K562 (cell line): ENCODE data around the gene ERC2. TPM values are rescaled to one million over a fixed set of nuclear protein-coding genes. Genes with fewer than 3 reads are reported as not detected.

ENCODE experiments used
- ATAC-seq: fragments of 200-7000 bp; cut with Tn5 transposase; 3 replicates; pipeline ENCODE4 v1.9.1; 2020; ENCODE audit warnings: moderate library complexity
- BruUV-seq: library from RNA; stranded (reverse); fragments of 400-500 nt; replicated peaks from 2 replicates; lab custom pipeline; 2021; lab: Mats Ljungman, UMichigan
- CTCF ChIA-PET: fragments of 300-600 bp; formaldehyde crosslinking; extraction: SDS; loops from one replicate; lab custom pipeline; 2021; ENCODE audit warnings: low intra/inter-chr PET ratio; lab: Yijun Ruan, JAX
- POLR2A ChIA-PET: fragments of 300-600, 350-650 bp; sonication (Branson Sonifier 250); formaldehyde crosslinking; extraction: SDS; loops from one replicate; lab custom pipeline; 2021; ENCODE audit warnings: antibody characterized with exemption, inconsistent platforms; lab: Yijun Ruan, JAX
- DNase-seq, 4 experiments: peaks; one replicate each; pipeline versions ENCODE4 v3.0.0 to v3.0.0-alpha.2; 2011 to 2018; ENCODE audit warnings: low spot score in 3 of 4, mixed read lengths in 3 of 4; ENCODE audit errors: extremely low read depth in 1 of 4
- FAIRE-seq: peaks from 2 replicates; lab custom pipeline; 2011; peaks lifted over from hg19 to GRCh38; lab: Jason Lieb, UNC
- H2AFZ ChIP-seq: 2 replicates; pipeline ENCODE4 v1.6.0; 2011; ENCODE audit warnings: low read depth, low read length, control low read depth, inconsistent platforms
- H3K27ac ChIP-seq: fragments of 200-600 bp; 3 replicates; pipeline ENCODE4 v1.8.0; 2011; ENCODE audit warnings: low read depth, mild to moderate bottlenecking, control low read depth, inconsistent platforms, low read length, moderate library complexity, mixed read lengths; ENCODE audit errors: extremely low read depth
- H3K27me3 ChIP-seq, 2 experiments: fragments of 300-600 bp in 1 of 2; 2 replicates in 1 of 2; 3 replicates in 1 of 2; pipeline versions ENCODE4 v1.6.0 to v1.8.0; 2011; ENCODE audit warnings: inconsistent platforms in 2 of 2, low read length in 2 of 2, mild to moderate bottlenecking in 1 of 2, mixed read lengths in 1 of 2, moderate library complexity in 1 of 2; ENCODE audit not compliant: control insufficient read depth in 2 of 2, insufficient read depth in 2 of 2
- H3K36me3 ChIP-seq: fragments of 300-600 bp; 3 replicates; pipeline ENCODE4 v1.8.0; 2011; ENCODE audit warnings: mild to moderate bottlenecking, low read length, inconsistent platforms; ENCODE audit not compliant: control insufficient read depth, insufficient read depth
- H3K4me1 ChIP-seq, 2 experiments: fragments of 200-600 bp in 1 of 2; replicated peaks in 1 of 2; 2 replicates in 1 of 2; 3 replicates in 1 of 2; pipeline versions ENCODE4 v1.5.1 to v1.8.0; 2011; ENCODE audit warnings: inconsistent platforms in 2 of 2, low read length in 2 of 2, mild to moderate bottlenecking in 1 of 2, mixed read lengths in 1 of 2, moderate library complexity in 1 of 2; ENCODE audit not compliant: control insufficient read depth in 2 of 2, insufficient read depth in 2 of 2
- H3K4me2 ChIP-seq: 2 replicates; pipeline ENCODE4 v1.6.1; 2011; ENCODE audit warnings: low read length, control low read depth, inconsistent platforms, mixed read lengths; ENCODE audit not compliant: insufficient read depth
- H3K4me3 ChIP-seq: fragments of 200-600 bp; sonication (generic), shearing (Covaris generic); 2 replicates; pipeline ENCODE4 v1.5.1; 2016; ENCODE audit warnings: control low read depth, inconsistent platforms
- H3K79me2 ChIP-seq: fragments of 200-600 bp; 3 replicates; pipeline ENCODE4 v1.8.0; 2011; ENCODE audit warnings: low read length, inconsistent platforms; ENCODE audit not compliant: control insufficient read depth, insufficient read depth
- H3K9ac ChIP-seq, 2 experiments: 2 replicates each; pipeline versions ENCODE4 v1.6.0 to v1.6.1; 2011; ENCODE audit warnings: low read depth in 2 of 2, low read length in 2 of 2, control low read depth in 1 of 2, inconsistent platforms in 1 of 2, mild to moderate bottlenecking in 1 of 2, mixed read lengths in 1 of 2; ENCODE audit not compliant: insufficient read depth in 1 of 2
- H3K9me1 ChIP-seq: one replicate; pipeline ENCODE4 v1.6.0; 2011; ENCODE audit warnings: inconsistent platforms, mild to moderate bottlenecking, low read length, moderate library complexity; ENCODE audit not compliant: control insufficient read depth, insufficient read depth
- H3K9me3 ChIP-seq: replicated peaks from 2 replicates; pipeline ENCODE4 v1.5.1; 2011; ENCODE audit warnings: low read depth, low read length, inconsistent platforms; ENCODE audit not compliant: control insufficient read depth, insufficient read depth
- H4K20me1 ChIP-seq: replicated peaks from 2 replicates; pipeline ENCODE4 v1.6.1; 2011; ENCODE audit warnings: low read length, inconsistent platforms, mixed read lengths; ENCODE audit not compliant: control insufficient read depth, insufficient read depth
- CBX2 ChIP-seq: fragments of 200-600 bp; sonication (generic); IDR thresholded peaks from one replicate; pipeline ENCODE4 v1.6.1; 2012; ENCODE audit warnings: mild to moderate bottlenecking, low read length, inconsistent platforms; ENCODE audit not compliant: insufficient read depth, poor library complexity, severe bottlenecking
- CEBPB ChIP-seq: fragments of 450-650 bp; IDR thresholded peaks from 2 replicates; pipeline ENCODE4 v1.6.1; 2016; ENCODE audit warnings: missing genetic modification characterization, missing compliant biosample characterization
- LARP7 ChIP-seq: fragments of 450-650 bp; IDR thresholded peaks from 2 replicates; pipeline ENCODE4 v1.6.1; 2016
- MCM3 ChIP-seq: fragments of 450-650 bp; IDR thresholded peaks from 2 replicates; pipeline ENCODE4 v1.6.1; 2016
- PHF8 ChIP-seq: fragments of 200-600 bp; sonication (generic); IDR thresholded peaks from 2 replicates; pipeline ENCODE4 v1.6.1; 2012; ENCODE audit warnings: mixed run types, mild to moderate bottlenecking, inconsistent platforms, low read length, moderate library complexity, borderline replicate concordance
- SNRNP70 ChIP-seq: fragments of 200-400 bp; formaldehyde crosslinking; optimal IDR thresholded peaks from 2 replicates; pipeline ENCODE3; 2017; ENCODE audit warnings: low read depth, low read length
- WGBS: fragments of 100-300 bp; shearing (Covaris generic); methylation state at CpG from one replicate; pipeline ENCODE4 v1.1.6; 2016; ENCODE audit warnings: low coverage, mixed read lengths; ENCODE audit not compliant: insufficient coverage; ENCODE audit errors: missing lambda C conversion rate; 5-methylcytosine and 5-hydroxymethylcytosine counted together
- in situ Hi-C: fragments of 300-500 bp; cut with MboI; formaldehyde crosslinking; loops from 4 replicates; pipeline ENCODE4 v1.15.0; 2018; ENCODE audit warnings: inconsistent platforms, mixed read lengths
- intact Hi-C: fragments of 100-400 bp; cut with micrococcal nuclease; formaldehyde crosslinking; loops from 2 replicates; pipeline ENCODE4 v1.14.2; 2022
- polyA plus RNA-seq, 8 experiments: library from polyadenylated mRNA; depleted of rRNA in 4 of 8; stranded (reverse) in 5 of 8; unstranded in 3 of 8; fragments of >200 nt; fragmentation: Nextera tagmentation in 2 of 8; fragmentation: Illumina TruSeq in 1 of 8; extraction: Ambion mirVana in 2 of 8; extraction: Trizol in 1 of 8; gene quantifications; 2 replicates each; pipeline versions ENCODE4 v1.2.1 to v1.2.3, GENCODE V29; 2011 to 2014; ENCODE audit warnings: inconsistent platforms in 1 of 8, missing spikeins in 1 of 8
- total RNA-seq, 7 experiments: library from RNA; depleted of rRNA in 6 of 7; stranded (reverse); fragments of >200 nt in 6 of 7; fragmentation: Illumina TruSeq in 2 of 7; extraction: Trizol in 2 of 7; gene quantifications; 2 replicates each; pipeline versions ENCODE4 v1.2.1 to v1.2.3, GENCODE V29; 2011 to 2021; ENCODE audit warnings: low replicate concordance in 1 of 7
- TF ChIP-seq, protein P1 (sequence below): fragments of 200-800 bp; sonication (Bioruptor generic); IDR thresholded peaks from 2 replicates; pipeline ENCODE4 v1.6.1; 2016; ENCODE audit warnings: missing genetic modification characterization, missing compliant biosample characterization
- TF ChIP-seq, protein P2 (sequence below): fragments of 450-650 bp; IDR thresholded peaks from 2 replicates; pipeline ENCODE4 v1.6.1; 2016; ENCODE audit warnings: low read depth, mild to moderate bottlenecking, moderate library complexity
- TF ChIP-seq, protein P3 (sequence below), 3 experiments: IDR thresholded peaks in 2 of 3; conservative IDR thresholded peaks in 1 of 3; 2 replicates each; pipeline ENCODE4 v1.5.1; 2011 to 2012; ENCODE audit warnings: low read length in 3 of 3, mild to moderate bottlenecking in 3 of 3, control low read depth in 2 of 3, improper control_type of control experiment in 1 of 3, inconsistent platforms in 1 of 3, low read depth in 1 of 3, mixed read lengths in 1 of 3, moderate library complexity in 1 of 3; ENCODE audit not compliant: insufficient read depth in 2 of 3

ERC2 gene
- total and polyA plus RNA-seq, 9 of the 15 experiments (the other 6 are each of a cell fraction or from before 2014, with no cell fraction given) = 0.04 to 0.18 (median 0.07) TPM; not detected in 2

DNA sequence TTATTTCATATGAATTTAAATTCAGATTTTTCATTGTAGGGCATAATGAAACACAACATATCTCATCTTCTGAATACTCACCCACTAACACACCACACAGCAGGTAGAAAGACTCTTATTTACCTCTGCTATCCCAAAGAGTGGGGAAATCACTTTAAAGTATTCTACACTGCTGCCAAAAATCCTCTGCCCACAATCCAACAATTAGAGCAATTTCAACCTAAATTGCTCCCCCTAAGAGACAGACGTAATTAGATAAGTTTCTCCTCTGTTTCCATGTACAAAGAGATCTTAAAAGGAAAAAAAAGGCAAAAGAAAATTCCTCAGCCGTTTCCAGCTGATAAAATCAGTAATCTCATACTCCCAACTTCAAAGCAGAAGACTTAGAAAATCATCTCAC lies 331.8 kb downstream of the ERC2 start:
- no peak for FAIRE-seq

GRCh38 chr3:56135941-56136340 lies 332.3 kb downstream of the ERC2 start:
- H3K4me2 ChIP-seq = no peak overlapping the region
- no peak for FAIRE-seq
- intact Hi-C loops = no loop called here
- WGBS = 0% methylated on average over 4 of the region's 4 CpGs
- TF ChIP-seq PHF8 = no peak
- TF ChIP-seq, protein P1, sequence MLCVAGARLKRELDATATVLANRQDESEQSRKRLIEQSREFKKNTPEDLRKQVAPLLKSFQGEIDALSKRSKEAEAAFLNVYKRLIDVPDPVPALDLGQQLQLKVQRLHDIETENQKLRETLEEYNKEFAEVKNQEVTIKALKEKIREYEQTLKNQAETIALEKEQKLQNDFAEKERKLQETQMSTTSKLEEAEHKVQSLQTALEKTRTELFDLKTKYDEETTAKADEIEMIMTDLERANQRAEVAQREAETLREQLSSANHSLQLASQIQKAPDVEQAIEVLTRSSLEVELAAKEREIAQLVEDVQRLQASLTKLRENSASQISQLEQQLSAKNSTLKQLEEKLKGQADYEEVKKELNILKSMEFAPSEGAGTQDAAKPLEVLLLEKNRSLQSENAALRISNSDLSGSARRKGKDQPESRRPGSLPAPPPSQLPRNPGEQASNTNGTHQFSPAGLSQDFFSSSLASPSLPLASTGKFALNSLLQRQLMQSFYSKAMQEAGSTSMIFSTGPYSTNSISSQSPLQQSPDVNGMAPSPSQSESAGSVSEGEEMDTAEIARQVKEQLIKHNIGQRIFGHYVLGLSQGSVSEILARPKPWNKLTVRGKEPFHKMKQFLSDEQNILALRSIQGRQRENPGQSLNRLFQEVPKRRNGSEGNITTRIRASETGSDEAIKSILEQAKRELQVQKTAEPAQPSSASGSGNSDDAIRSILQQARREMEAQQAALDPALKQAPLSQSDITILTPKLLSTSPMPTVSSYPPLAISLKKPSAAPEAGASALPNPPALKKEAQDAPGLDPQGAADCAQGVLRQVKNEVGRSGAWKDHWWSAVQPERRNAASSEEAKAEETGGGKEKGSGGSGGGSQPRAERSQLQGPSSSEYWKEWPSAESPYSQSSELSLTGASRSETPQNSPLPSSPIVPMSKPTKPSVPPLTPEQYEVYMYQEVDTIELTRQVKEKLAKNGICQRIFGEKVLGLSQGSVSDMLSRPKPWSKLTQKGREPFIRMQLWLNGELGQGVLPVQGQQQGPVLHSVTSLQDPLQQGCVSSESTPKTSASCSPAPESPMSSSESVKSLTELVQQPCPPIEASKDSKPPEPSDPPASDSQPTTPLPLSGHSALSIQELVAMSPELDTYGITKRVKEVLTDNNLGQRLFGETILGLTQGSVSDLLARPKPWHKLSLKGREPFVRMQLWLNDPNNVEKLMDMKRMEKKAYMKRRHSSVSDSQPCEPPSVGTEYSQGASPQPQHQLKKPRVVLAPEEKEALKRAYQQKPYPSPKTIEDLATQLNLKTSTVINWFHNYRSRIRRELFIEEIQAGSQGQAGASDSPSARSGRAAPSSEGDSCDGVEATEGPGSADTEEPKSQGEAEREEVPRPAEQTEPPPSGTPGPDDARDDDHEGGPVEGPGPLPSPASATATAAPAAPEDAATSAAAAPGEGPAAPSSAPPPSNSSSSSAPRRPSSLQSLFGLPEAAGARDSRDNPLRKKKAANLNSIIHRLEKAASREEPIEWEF = no peak
- no peak for TF ChIP-seq MCM3
- no peak for TF ChIP-seq SNRNP70
- TF ChIP-seq, protein P2, sequence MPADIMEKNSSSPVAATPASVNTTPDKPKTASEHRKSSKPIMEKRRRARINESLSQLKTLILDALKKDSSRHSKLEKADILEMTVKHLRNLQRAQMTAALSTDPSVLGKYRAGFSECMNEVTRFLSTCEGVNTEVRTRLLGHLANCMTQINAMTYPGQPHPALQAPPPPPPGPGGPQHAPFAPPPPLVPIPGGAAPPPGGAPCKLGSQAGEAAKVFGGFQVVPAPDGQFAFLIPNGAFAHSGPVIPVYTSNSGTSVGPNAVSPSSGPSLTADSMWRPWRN = no peak
- TF ChIP-seq CEBPB (tag) = no peak
- TF ChIP-seq, protein P3, sequence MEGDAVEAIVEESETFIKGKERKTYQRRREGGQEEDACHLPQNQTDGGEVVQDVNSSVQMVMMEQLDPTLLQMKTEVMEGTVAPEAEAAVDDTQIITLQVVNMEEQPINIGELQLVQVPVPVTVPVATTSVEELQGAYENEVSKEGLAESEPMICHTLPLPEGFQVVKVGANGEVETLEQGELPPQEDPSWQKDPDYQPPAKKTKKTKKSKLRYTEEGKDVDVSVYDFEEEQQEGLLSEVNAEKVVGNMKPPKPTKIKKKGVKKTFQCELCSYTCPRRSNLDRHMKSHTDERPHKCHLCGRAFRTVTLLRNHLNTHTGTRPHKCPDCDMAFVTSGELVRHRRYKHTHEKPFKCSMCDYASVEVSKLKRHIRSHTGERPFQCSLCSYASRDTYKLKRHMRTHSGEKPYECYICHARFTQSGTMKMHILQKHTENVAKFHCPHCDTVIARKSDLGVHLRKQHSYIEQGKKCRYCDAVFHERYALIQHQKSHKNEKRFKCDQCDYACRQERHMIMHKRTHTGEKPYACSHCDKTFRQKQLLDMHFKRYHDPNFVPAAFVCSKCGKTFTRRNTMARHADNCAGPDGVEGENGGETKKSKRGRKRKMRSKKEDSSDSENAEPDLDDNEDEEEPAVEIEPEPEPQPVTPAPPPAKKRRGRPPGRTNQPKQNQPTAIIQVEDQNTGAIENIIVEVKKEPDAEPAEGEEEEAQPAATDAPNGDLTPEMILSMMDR (IDR thresholded peaks at IDR 0.05 in 2 of 3, conservative IDR thresholded peaks at IDR 0.05 in 1 of 3; ENCODE audit: insufficient read depth in 2 of 3, low read depth in 1 of 3, low read length in 3 of 3) = no peak
- TF ChIP-seq CBX2 = no peak
- TF ChIP-seq, all 486 proteins: peak for 0
- ATAC-seq (no peak), DNase-seq (no peak)
- Histone ChIP-seq H3K4me3 (no peak overlapping the region), H4K20me1 (no peaks in the 10 kb centered on the region), H3K27ac (no peak overlapping the region), H3K79me2 (no peaks in the 10 kb centered on the region), H3K36me3 (no peaks in the 10 kb centered on the region), H3K27me3 (no peaks in the 10 kb centered on the region), H3K9me3 (no peaks in the 10 kb centered on the region), H2AFZ (no peak overlapping the region), H3K9me1 (no peaks in the 10 kb centered on the region), H3K9ac (no peak overlapping the region), H3K4me1 (no peaks in the 10 kb centered on the region; a peak in 1 of 5 replicates)
- CTCF ChIA-PET = no interaction called here
- in situ Hi-C loops = no loop called here
- no TSS peak for BruUV-seq
- POLR2A ChIA-PET = no interaction called here

More for the DNA sequence above, 331.8 kb downstream of the ERC2 start:
- WGBS = 0% methylated on average over 1 of the region's 2 CpGs
- Histone ChIP-seq H2AFZ (no peak overlapping the region), H3K9ac (no peak overlapping the region), H3K4me1 (no peaks in the 10 kb centered on the region; a peak in 1 of 5 replicates), H4K20me1 (no peaks in the 10 kb centered on the region), H3K27ac (no peak overlapping the region), H3K4me3 (no peak overlapping the region), H3K9me3 (no peaks in the 10 kb centered on the region), H3K4me2 (no peak overlapping the region), H3K79me2 (no peaks in the 10 kb centered on the region), H3K36me3 (no peaks in the 10 kb centered on the region), H3K27me3 (no peaks in the 10 kb centered on the region), H3K9me1 (no peaks in the 10 kb centered on the region)
- TF ChIP-seq LARP7 = no peak
- CTCF ChIA-PET = no interaction called here
- in situ Hi-C loops (no loop called here), intact Hi-C loops (no loop called here)
- ATAC-seq (no peak), DNase-seq (no peak)
- POLR2A ChIA-PET = no interaction called here
- no TSS peak for BruUV-seq
